ENCODE measurements around the gene NSRP1. TPM values are rescaled to one million over a fixed set of nuclear protein-coding genes. Genes with fewer than 3 reads are reported as not detected.

NSRP1 gene
- total RNA-seq, 1 experiment from 2014 or later: 22.8 TPM

DNA sequence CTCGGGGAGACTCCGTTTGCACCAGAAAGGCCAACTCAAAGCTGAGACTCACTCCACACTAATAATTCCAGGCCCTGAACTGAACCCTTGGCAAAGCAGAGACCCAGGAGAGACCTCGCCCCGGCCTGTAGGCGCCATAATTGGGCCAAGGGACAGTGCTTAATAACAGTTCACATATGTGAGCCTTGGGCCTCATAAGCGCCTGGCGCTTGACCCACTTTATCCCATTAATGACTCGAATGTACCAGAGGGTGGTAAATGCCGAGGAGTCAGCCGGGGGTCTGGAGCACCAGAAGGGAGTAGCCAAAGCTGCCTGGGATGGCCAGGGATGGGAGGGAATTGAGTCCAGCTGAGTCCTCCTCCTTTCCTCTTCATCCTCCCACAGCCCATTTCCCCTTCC lies 94.3 kb downstream of the NSRP1 start (continued):
- TF ChIP-seq, protein P1, sequence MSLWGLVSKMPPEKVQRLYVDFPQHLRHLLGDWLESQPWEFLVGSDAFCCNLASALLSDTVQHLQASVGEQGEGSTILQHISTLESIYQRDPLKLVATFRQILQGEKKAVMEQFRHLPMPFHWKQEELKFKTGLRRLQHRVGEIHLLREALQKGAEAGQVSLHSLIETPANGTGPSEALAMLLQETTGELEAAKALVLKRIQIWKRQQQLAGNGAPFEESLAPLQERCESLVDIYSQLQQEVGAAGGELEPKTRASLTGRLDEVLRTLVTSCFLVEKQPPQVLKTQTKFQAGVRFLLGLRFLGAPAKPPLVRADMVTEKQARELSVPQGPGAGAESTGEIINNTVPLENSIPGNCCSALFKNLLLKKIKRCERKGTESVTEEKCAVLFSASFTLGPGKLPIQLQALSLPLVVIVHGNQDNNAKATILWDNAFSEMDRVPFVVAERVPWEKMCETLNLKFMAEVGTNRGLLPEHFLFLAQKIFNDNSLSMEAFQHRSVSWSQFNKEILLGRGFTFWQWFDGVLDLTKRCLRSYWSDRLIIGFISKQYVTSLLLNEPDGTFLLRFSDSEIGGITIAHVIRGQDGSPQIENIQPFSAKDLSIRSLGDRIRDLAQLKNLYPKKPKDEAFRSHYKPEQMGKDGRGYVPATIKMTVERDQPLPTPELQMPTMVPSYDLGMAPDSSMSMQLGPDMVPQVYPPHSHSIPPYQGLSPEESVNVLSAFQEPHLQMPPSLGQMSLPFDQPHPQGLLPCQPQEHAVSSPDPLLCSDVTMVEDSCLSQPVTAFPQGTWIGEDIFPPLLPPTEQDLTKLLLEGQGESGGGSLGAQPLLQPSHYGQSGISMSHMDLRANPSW (CRISPR knock-in tag; conservative IDR thresholded peaks at IDR 0.05; ENCODE audit: low read depth): no peak
- TF ChIP-seq GRHL2 (CRISPR knock-in tag; IDR thresholded peaks at IDR 0.05; ENCODE audit: insufficient replicate concordance, severe bottlenecking) (no peak), NR2C2 (CRISPR knock-in tag; IDR thresholded peaks at IDR 0.05) (no peak), TEAD1 (CRISPR knock-in tag; IDR thresholded peaks at IDR 0.05) (no peak), CREM (CRISPR knock-in tag; IDR thresholded peaks at IDR 0.05) (no peak), MXD4 (CRISPR knock-in tag; IDR thresholded peaks at IDR 0.05; ENCODE audit: borderline replicate concordance) (no peak), SMAD4 (CRISPR knock-in tag; IDR thresholded peaks at IDR 0.05) (no peak), SOX15 (CRISPR knock-in tag; IDR thresholded peaks at IDR 0.05) (no peak), ETV6 (CRISPR knock-in tag; IDR thresholded peaks at IDR 0.05) (no peak), RORB (CRISPR knock-in tag; IDR thresholded peaks at IDR 0.05) (no peak)
- TF ChIP-seq, protein P2, sequence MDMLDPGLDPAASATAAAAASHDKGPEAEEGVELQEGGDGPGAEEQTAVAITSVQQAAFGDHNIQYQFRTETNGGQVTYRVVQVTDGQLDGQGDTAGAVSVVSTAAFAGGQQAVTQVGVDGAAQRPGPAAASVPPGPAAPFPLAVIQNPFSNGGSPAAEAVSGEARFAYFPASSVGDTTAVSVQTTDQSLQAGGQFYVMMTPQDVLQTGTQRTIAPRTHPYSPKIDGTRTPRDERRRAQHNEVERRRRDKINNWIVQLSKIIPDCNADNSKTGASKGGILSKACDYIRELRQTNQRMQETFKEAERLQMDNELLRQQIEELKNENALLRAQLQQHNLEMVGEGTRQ (CRISPR knock-in tag; IDR thresholded peaks at IDR 0.05): no peak
- TF ChIP-seq, protein P3, sequence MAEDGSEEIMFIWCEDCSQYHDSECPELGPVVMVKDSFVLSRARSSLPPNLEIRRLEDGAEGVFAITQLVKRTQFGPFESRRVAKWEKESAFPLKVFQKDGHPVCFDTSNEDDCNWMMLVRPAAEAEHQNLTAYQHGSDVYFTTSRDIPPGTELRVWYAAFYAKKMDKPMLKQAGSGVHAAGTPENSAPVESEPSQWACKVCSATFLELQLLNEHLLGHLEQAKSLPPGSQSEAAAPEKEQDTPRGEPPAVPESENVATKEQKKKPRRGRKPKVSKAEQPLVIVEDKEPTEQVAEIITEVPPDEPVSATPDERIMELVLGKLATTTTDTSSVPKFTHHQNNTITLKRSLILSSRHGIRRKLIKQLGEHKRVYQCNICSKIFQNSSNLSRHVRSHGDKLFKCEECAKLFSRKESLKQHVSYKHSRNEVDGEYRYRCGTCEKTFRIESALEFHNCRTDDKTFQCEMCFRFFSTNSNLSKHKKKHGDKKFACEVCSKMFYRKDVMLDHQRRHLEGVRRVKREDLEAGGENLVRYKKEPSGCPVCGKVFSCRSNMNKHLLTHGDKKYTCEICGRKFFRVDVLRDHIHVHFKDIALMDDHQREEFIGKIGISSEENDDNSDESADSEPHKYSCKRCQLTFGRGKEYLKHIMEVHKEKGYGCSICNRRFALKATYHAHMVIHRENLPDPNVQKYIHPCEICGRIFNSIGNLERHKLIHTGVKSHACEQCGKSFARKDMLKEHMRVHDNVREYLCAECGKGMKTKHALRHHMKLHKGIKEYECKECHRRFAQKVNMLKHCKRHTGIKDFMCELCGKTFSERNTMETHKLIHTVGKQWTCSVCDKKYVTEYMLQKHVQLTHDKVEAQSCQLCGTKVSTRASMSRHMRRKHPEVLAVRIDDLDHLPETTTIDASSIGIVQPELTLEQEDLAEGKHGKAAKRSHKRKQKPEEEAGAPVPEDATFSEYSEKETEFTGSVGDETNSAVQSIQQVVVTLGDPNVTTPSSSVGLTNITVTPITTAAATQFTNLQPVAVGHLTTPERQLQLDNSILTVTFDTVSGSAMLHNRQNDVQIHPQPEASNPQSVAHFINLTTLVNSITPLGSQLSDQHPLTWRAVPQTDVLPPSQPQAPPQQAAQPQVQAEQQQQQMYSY (CRISPR knock-in tag; IDR thresholded peaks at IDR 0.05): no peak
- TF ChIP-seq, protein P4, sequence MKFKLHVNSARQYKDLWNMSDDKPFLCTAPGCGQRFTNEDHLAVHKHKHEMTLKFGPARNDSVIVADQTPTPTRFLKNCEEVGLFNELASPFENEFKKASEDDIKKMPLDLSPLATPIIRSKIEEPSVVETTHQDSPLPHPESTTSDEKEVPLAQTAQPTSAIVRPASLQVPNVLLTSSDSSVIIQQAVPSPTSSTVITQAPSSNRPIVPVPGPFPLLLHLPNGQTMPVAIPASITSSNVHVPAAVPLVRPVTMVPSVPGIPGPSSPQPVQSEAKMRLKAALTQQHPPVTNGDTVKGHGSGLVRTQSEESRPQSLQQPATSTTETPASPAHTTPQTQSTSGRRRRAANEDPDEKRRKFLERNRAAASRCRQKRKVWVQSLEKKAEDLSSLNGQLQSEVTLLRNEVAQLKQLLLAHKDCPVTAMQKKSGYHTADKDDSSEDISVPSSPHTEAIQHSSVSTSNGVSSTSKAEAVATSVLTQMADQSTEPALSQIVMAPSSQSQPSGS (CRISPR knock-in tag; IDR thresholded peaks at IDR 0.05; ENCODE audit: borderline replicate concordance, low read depth): no peak

DNA sequence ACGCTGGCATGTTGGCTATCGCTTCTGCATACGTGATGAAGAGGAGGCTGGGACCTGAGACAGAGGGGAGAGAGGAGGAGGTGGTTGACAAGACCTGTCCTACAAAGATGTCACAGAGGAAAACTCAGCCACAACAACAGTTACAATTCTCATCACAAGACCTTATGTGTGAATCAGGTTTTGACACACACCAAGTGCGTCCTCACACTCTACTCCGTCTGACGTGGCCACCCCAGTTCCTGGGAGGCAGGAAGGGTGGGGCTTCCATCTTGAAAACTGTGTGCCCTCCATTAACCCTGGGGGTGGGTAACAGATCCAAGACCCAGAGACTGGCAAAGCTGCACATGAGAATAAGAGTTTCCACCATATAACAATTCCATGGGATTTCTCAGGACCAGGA lies 94.8 kb downstream of the NSRP1 start:
- POLR2A ChIA-PET: no interaction called here
- Mint-ChIP-seq H3K4me1 (no peaks in the 10 kb centered on the region), H3K27ac (no peak overlapping the region), H3K27me3 (ENCODE audit: low read depth) (no peaks in the 10 kb centered on the region), H3K4me3 (no peak overlapping the region), H3K9me3 (no peaks in the 10 kb centered on the region), H3K36me3 (no peaks in the 10 kb centered on the region)
- CTCF ChIA-PET: interaction anchor here (1.7 kb wide), 1 partner anchor 25 kb away, joined by 4 read pairs; no protein-coding TSS in a partner anchor
- ATAC-seq: no peak
- no peak for DNase-seq (ENCODE audit: low spot score)
- TF ChIP-seq MYBL2 (CRISPR knock-in tag; IDR thresholded peaks at IDR 0.05): no peak
- no peak for TF ChIP-seq ZNF423 (CRISPR knock-in tag; IDR thresholded peaks at IDR 0.05)
- no peak for TF ChIP-seq ZNF232 (CRISPR knock-in tag; IDR thresholded peaks at IDR 0.05)
- TF ChIP-seq, protein P5, sequence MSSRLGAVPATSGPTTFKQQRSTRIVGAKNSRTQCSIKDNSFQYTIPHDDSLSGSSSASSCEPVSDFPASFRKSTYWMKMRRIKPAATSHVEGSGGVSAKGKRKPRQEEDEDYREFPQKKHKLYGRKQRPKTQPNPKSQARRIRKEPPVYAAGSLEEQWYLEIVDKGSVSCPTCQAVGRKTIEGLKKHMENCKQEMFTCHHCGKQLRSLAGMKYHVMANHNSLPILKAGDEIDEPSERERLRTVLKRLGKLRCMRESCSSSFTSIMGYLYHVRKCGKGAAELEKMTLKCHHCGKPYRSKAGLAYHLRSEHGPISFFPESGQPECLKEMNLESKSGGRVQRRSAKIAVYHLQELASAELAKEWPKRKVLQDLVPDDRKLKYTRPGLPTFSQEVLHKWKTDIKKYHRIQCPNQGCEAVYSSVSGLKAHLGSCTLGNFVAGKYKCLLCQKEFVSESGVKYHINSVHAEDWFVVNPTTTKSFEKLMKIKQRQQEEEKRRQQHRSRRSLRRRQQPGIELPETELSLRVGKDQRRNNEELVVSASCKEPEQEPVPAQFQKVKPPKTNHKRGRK (CRISPR knock-in tag; IDR thresholded peaks at IDR 0.05; ENCODE audit: borderline replicate concordance): no peak
- TF ChIP-seq GTF2I (CRISPR knock-in tag; conservative IDR thresholded peaks at IDR 0.05): no peak
